Measurements from ENCODE around the gene PTPRM.

The PTPRM gene

DNA sequence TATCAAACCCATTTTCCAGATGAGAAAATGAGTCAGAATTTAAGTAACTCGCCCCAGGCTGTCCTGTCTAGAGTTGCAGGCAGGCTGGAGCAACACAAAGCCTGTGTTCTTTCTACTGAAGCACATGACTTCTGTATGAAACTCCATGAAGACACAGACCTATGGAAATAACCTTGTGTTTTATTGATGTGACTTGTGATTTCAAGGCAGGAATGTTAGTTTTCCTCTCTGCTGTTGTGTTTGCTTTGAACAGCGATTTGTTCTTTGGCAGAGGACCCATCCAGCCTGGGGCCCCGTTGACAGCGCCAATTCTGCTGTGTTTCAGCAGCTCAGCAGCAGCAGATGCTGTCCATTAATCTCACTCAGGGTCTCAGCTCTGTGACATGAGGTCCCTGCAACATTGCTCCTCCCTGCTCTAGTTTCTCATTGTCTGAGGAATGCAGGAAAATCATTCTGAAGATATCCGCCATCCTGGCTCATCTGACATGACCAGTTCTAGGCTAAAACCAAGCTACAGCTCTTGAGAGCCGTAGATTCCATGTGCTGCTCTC, 697.8 kb downstream of the PTPRM start:
- DNase-seq: no peak

- no peak for DNase-seq
Measured at GRCh38 chr18:8272254-8272653, 705.1 kb downstream of the PTPRM start.

- no peak for DNase-seq
Measured at GRCh38 chr18:8274370-8274769, 707.3 kb downstream of the PTPRM start.

GRCh38 chr18:8276406-8276805, 709.3 kb downstream of the PTPRM start:
- no peak for DNase-seq

DNA sequence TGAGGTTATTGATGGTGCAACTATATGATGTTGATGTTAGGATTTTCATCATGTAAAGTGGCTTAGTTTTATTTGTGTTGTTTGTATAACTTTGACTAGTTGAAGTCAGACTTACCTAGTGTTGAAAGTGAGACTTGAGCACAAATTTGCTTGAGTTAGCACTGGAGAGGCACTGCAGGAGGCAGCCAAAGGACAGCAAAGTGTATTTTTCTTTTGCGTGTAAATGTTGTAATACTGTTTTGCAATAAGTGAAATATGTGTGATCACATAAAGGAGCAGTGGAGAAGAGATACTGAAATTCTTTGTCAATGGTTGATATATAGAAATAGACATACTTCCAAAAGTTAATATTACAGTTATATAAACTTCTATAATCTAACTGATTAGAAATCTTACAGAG, 710.2 kb downstream of the PTPRM start:
- no peak for DNase-seq

DNA sequence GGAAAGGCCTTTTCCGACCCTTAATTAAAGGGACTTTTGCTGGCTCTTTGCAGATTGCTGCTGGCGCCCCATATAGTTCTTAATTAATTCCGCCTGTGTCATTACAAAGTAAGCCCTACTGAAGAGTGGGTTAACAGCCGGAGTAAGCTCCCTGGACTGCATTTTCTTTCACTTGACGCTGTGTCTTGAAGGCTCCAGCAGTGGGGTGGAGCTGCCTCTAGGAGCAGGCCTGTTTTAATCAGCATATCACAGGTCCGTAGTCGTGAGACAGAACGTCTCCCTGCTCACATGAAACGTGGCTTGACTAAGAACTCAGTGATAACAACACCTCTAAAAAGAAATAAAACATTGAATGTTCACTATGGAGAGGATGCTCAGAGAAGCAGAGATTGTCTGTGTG, 712.2 kb downstream of the PTPRM start:
- DNase-seq: no peak

GRCh38 chr18:8279781-8280330, 712.7 kb downstream of the PTPRM start:
- no peak for DNase-seq

DNA sequence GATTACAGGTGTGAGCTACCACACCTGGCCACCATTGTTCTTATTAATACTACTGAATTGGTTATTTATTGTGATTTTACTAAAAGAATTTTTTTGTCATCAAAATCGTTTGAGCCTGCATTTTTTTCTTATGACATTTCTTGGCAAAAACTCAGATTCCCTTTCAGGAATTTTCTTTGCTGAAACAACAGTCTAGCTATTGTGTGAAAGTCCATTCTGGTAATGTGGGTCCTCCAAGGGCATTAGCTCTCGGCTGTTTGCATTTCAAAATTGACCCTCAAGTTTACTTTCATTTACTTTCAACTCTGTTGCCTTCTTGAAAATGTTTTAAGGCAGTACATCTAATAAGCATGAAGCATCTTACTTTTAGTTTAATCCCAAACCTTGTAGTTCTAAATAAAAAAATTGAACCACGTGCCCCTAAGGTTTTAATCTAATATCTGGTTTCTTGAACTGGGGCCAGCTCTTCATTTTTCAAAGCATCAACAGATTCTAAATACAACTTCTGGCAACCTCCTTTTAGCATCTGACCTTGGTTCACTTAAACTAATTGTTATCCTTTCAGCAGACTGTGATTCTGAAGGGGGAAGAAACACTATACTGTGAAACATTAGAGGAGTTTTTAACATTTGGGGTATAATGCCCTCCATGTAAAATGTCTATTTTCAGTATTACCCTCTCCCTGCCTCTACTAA, 716.9 kb downstream of the PTPRM start:
- DNase-seq: no peak

- no peak for DNase-seq
Measured at GRCh38 chr18:8286303-8286702, 719.2 kb downstream of the PTPRM start.

DNA sequence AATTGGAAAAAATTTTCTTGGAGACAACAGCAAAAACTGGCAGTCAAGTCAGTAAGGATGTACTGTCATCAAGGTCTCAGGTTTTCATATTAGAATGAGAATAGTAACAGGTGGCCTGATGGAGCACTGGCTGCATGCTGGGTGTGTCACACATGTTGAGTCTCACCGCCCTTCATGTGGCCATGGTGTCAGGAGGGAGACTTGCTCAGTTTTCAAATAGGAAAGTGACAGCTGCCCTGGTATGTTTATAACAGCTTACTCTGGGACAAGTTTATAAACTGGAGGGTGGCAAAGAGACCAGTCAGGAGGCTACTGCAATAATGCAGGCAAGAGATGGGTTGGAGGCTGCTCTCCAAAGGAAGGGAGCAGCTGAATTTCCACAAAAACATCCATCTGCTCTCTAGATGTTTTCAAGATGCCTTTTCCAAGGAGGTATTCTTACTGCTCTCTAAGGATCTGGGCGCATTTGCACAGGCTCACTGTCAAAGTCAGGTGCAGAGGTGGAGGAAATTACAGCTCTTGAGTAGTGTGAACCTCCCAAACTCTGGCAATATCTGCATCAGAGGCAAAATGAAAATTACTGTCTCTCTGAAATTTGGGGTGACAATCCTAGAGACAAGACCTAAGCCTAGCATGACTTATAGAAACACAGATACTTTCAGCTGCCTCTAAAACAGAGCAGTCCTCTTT, 720.2 kb downstream of the PTPRM start:
- no peak for DNase-seq

DNA sequence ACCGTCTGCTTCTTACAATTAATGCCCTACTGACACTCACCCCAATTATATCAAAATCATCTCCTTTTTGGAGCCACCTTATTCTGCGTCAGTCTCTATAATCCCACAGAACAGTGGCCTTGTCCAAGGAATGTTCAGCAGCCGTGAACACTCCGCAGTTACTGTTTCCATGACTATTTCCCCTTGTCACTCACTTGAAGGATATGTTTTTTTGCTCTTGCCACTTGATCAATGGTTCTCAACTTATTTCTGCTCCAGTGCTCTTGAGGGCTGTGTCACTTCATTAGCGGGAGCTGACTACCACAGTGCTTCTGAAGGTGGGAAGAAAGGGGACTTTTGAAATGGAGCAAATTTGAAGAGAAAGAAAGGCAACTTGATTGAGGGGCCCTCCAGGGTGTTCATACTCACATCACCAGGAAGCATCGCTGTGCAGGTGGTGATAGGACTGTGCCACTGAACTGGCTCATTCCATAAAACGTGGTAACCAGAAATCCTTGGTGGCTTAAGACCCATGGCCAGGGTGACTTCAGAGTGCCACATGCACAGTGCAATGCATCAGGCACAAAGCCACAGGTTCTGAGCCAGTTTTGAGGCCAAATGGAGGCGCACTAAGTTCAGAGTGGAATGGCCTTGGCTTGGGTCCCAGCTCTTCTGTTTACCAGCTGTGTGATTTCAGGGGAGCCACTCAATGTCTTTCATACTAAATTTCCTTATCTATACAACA, 721.5 kb downstream of the PTPRM start:
- DNase-seq: no peak

- no peak for DNase-seq
Measured at GRCh38 chr18:8290435-8290834, 723.3 kb downstream of the PTPRM start.

GRCh38 chr18:8290913-8291312, 723.8 kb downstream of the PTPRM start:
- no peak for DNase-seq

DNA sequence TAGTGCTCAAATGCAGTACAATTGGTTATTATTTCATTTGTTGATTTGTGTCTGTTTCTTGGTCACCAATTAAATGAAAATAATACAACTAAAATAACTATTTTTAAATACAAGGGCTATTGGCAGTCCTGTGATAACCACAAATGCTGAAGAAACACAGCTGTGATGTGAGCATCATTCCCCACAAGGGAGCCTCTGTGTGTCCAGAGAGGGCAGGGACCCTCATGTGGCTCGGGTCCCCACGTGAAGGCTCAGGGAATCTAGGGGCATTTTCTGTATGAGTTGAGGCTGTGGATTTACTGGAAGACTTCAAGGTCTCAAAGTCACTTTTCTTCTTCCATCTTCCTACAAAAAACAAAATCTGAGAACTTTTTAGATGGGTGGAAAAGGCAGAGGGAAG, 726.1 kb downstream of the PTPRM start:
- no peak for DNase-seq

DNA sequence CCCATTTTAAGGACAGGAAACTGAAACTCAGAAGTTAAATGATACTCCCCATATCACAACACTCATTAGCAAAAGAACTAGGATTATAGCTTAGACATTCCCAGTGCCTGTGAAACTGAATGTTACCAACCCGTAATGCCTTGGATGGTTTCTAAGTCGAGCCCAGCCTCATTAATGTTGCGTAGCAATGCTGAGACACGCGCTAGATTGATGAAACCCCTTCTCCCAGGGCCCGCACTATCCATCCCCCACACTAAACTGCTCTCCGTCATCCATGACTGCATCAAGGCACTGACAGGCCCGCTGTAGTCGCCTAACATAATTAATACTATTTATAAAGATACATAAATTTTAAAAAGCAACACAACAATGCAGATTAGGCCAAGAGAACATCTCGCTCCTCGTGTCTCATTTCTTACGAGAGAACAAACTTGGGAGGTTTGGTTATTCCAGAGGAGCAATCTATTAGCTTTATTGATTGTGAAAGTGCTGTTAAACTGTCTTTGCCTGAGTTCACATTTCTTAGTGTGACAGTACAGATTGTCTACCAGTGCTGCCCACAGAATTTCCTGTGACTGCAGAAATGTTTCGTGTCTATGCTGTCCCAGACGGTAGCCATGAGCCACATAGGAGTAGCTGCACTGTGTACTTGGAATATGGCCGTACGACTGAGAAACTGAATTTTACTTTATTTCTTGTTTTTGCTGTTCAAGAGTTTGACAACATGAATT, 729.9 kb downstream of the PTPRM start:
- DNase-seq: no peak

- DNase-seq: no peak
Measured at GRCh38 chr18:8298186-8298585, 731.1 kb downstream of the PTPRM start.

DNA sequence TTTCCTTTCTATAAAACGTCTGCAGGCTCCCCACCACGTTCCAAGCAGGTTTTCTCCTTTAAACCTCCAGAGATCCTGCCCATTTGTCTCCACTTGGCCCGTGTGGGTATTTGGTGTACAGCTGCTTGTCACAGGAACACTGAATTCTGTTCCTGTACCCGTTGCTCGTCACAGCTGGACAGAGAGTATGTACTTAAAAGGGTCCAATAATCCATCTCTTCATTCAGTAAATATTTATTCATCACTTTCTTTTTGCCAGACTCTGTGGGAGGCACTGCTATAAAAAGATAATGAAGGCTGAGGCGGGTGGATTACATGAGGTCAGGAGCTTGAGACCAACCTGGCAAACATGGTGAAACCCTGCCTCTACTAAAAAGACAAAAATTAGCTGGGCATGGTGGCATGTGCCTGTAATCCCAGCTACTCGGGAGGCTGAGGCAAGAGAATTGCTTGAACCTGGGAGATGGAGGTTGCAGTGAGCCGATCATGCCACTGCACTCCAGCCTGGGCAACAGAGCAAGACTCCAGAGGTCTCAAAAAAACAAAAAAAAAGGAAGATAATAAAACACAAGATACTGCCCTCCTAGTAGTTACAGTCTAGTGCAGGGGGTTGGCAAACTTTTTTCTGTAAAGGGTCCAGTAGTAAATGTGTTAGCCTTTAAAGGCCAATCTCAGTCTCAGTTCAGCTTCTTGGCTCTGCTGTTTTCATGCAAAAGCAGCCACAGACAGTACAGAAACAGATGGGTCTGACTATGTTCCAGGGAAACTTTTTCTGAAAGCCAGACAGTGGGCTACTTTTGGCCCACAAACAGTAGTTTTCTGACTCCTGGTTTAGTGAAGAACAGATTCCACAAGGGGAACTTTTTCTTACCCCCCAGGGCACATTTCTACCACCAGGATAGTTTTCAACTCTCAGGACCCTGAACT, 732.2 kb downstream of the PTPRM start:
- no peak for DNase-seq

DNA sequence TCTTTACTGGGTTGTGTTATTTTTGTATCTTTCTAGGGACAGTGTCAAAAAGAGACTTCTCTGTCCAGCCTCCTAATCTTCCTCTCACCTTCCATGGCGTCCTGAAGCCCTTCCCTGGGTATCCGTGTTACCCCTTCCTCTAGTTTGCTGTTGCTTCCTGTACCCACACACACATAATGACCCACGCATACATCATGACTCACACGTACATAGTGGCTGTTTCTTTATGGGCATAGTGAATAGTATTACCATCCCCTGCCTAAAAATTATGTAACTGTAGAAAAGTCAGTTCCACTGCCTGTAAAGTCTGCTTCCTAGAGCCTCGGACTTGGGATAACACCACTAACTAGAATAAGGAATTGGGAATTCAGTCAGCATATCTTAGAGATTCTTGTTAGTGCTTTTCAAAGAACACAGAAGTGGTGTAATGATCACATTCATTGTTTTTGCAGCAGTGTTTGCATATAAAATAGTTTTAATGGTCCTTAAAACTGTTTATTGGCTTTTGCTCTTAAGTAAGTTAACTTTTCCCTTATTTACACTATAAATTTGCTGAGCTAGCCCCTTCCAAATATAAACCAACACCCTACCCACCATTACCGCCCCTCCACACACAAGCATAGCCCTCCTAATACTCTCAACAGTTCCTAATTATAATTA, 733.8 kb downstream of the PTPRM start:
- no peak for DNase-seq

DNA sequence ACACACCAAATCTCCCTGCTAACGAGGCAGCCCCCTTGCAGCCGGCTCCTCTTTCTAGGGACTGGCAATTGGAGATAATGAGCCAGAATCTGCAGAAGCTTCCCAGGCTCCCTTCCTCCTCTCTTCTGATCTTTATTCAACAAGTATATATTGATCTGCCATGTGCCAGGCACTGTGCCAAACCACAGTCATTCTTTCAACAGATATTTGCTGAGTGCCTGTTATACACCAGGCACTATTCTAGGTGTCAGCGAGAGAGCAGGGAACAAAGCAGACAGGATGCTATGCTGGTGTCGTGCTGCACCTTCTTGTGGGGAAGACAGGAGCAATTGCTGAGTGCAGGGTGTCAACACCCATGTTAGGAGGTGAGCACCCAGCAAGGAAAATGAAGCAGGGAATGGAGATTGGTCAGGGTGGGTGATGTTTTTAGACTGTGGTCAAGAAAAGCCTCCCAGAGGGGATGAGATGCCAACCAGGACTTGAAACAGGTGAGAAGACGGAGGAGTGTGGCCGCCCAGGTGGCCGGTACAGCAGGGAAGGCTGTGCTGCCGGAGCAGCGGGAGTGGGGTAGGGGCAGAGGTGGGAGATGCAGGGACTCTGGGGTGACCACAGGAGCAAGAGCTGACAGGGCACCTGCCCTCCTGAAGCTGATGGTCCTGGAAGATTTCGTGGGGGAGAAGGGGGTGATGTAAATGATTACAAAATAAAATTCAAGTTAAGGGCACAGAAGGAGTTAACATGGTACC, 734.5 kb downstream of the PTPRM start:
- DNase-seq: no peak

- no peak for DNase-seq
Measured at GRCh38 chr18:8303151-8303755, 736.1 kb downstream of the PTPRM start.
